ENCODE results near the gene PSMB5. TPM values are rescaled to one million over a fixed set of nuclear protein-coding genes. Genes with fewer than 3 reads are reported as not detected.

PSMB5 gene
- total and polyA plus RNA-seq, 12 donors: 55.4 to 377 (median 139) TPM

DNA sequence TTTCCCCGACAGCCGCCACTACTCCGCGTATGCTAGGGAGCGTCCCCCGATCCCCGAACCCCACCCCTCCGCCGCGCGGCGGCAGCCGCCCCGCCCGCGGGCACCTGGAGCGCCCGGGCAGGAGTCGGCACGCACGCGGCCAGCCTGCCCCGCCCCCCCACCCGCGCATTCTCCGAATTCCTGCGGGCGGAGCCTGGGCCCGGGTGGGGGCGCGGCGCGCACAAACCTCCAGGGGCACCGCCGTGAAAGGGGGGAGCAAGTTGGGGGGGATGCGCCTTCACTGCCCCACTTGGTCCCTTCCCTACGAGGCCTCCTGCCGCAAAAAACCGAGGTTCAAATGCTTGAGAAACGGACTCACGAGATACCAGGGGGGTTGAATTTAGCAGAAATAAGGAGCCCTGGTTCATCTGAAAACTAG lies 54.0 kb downstream of the PSMB5 start:
- WGBS, 4 donors: 0 to 2% (median 1%) methylated on average over 3 to 41 of the region's 41 CpGs
- H3K4me1 ChIP-seq (replicated peaks in 1 of 2): peaks cover 13 to 24% of the 10 kb centered on the region in 2 donors
- TF ChIP-seq POLR2A (IDR thresholded peaks at IDR 0.05): peak in 1 of 2 donors; percentile 10
- TF ChIP-seq, protein P1, sequence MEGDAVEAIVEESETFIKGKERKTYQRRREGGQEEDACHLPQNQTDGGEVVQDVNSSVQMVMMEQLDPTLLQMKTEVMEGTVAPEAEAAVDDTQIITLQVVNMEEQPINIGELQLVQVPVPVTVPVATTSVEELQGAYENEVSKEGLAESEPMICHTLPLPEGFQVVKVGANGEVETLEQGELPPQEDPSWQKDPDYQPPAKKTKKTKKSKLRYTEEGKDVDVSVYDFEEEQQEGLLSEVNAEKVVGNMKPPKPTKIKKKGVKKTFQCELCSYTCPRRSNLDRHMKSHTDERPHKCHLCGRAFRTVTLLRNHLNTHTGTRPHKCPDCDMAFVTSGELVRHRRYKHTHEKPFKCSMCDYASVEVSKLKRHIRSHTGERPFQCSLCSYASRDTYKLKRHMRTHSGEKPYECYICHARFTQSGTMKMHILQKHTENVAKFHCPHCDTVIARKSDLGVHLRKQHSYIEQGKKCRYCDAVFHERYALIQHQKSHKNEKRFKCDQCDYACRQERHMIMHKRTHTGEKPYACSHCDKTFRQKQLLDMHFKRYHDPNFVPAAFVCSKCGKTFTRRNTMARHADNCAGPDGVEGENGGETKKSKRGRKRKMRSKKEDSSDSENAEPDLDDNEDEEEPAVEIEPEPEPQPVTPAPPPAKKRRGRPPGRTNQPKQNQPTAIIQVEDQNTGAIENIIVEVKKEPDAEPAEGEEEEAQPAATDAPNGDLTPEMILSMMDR (IDR thresholded peaks at IDR 0.05): no peak
- H3K9me3 ChIP-seq (replicated peaks in 1 of 3): no peaks in the 10 kb centered on the region
- H3K36me3 ChIP-seq (replicated peaks in 1 of 2): no peaks in the 10 kb centered on the region
- DNase-seq: peak in 6 of 7 donors; percentile 15 to 62 (median 30)
- H3K4me3 ChIP-seq: peak overlapping the region in 2 of 4 donors; percentile 58 to 92
- no peaks in the 10 kb centered on the region for H3K27me3 ChIP-seq
- intact Hi-C loops (cut with DNase I): loop anchor here in 1 of 2 donors (10.0 kb wide), 1 partner anchor 46 kb away; no protein-coding TSS in a partner anchor
- H3K27ac ChIP-seq: peak overlapping the region in 4 of 5 donors; percentile 0 to 90 (median 57)

DNA sequence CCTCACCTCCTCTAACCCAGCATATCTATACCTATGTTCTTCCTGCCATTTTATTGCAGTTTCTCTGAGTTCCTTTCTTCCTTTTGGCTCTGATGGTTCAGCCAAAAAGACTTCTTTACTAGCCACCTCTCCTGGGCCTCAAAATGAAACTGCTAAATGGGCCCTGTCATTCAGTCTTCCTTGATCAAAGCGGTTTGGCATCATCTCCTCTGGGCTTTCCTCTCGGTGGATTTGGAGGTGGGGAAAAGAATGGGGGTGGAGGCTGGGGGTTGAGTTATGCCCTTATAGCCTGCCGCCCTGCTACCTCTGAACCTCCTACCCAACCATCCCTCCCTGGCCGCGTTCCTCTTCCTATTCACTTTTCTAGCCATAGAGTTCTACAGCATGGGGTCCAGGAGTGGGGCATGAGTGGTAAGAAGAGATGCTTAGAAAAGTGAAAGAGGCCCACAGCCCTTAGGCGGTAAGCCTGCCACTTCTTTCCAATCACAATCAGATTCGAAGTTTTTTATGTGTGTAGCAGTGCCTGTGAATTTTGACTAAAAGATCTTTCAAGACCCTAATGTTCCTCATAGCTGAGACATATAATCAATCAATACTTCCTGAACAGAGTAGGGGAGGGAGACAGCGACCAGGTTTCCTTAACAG lies 54.8 kb downstream of the PSMB5 start:
- DNase-seq: no peak
- TF ChIP-seq, protein P1 (IDR thresholded peaks at IDR 0.05): no peak
- TF ChIP-seq POLR2A (IDR thresholded peaks at IDR 0.05): no peak
- H3K36me3 ChIP-seq (replicated peaks in 1 of 2): no peaks in the 10 kb centered on the region
- no peaks in the 10 kb centered on the region for H3K27me3 ChIP-seq
- peaks cover 13 to 24% of the 10 kb centered on the region in 2 donors for H3K4me1 ChIP-seq (replicated peaks in 1 of 2)
- intact Hi-C loops (cut with DNase I): loop anchor here in 1 of 2 donors (10.0 kb wide), 1 partner anchor 45 kb away; no protein-coding TSS in a partner anchor
- H3K9me3 ChIP-seq (replicated peaks in 1 of 3): no peaks in the 10 kb centered on the region
- WGBS, 4 donors: 63 to 67% (median 64%) methylated on average over 8 of the region's 8 CpGs
- peak overlapping the region in 4 of 5 donors; percentile 38 to 90 (median 57) for H3K27ac ChIP-seq
- peak overlapping the region in 1 of 4 donors; percentile 92 for H3K4me3 ChIP-seq

DNA sequence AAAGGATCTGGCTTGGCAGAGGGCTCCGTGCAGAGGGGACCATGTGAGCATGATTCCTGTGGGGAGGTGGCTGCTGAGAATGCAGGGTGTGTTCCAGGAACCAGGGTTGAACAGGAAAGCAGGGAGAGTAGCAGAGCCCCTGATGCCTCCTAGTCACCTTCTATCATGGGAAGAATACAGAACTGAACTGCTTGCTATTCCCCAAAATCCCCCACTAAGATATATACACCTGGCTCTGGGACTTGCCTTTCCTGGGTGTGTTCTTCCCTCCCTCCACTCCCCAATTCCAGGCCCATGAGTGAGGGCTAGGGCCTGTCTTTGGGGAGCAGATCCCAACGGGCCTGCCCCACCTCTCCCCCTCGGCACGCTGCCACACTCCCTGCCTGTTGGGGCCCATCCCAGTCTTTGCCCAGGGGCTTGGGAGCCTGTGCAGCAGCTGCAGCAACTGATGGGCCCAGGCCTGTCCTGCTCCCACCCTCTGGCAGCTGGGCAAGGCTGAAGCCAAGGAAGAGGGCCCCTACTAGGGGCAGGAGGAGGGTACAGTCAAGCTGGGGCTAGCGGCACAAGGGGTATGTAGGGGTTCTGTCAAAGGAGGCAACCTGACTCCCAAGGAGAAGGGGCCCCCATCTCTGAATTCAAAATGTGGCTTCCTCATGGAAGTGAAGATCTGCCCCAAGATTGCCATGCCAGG lies 55.6 kb downstream of the PSMB5 start:
- WGBS, 4 donors: 77 to 83% (median 80%) methylated on average over 4 to 5 of the region's 5 CpGs
- H3K4me1 ChIP-seq (replicated peaks in 1 of 2): peaks cover 13 to 24% of the 10 kb centered on the region in 2 donors

DNA sequence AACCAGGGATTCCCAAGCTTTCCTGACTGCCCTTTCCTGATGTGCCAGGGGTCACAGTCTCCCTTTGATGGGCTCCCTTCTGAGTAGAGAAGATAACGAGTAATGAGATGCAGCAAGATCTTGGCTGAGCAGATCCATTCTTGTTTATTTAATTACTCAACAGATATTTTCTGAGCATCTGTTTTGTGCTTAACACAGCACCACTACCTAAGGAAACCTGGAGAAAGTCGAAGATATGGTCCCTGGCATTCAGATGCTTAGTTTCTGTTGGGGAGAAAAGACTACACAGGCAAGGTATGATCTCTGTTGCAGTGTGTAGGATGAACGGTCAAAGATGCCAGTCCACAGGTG lies 56.2 kb downstream of the PSMB5 start:
- H3K27me3 ChIP-seq: no peaks in the 10 kb centered on the region
- WGBS, 4 donors: 75 to 87% (median 80%) methylated on average over 3 of the region's 3 CpGs
- H3K9me3 ChIP-seq (replicated peaks in 1 of 3): no peaks in the 10 kb centered on the region
- H3K4me3 ChIP-seq: no peak overlapping the region
- no peak for TF ChIP-seq POLR2A (IDR thresholded peaks at IDR 0.05)
- TF ChIP-seq, protein P1 (IDR thresholded peaks at IDR 0.05): no peak
- peaks cover 13 to 22% of the 10 kb centered on the region in 2 donors for H3K4me1 ChIP-seq (replicated peaks in 1 of 2)
- intact Hi-C loops (cut with DNase I): no loop called here
- DNase-seq: no peak
- H3K36me3 ChIP-seq (replicated peaks in 1 of 2): no peaks in the 10 kb centered on the region
- H3K27ac ChIP-seq: peak overlapping the region in 2 of 5 donors; percentile 33 to 90

More for the DNA sequence above, 55.6 kb downstream of the PSMB5 start:
- Histone ChIP-seq H3K4me3 (no peak overlapping the region), H3K9me3 (replicated peaks in 1 of 3) (no peaks in the 10 kb centered on the region), H3K27me3 (no peaks in the 10 kb centered on the region), H3K27ac (peak overlapping the region in 1 of 5 donors; percentile 90), H3K36me3 (replicated peaks in 1 of 2) (no peaks in the 10 kb centered on the region)
- TF ChIP-seq, protein P1 (IDR thresholded peaks at IDR 0.05): no peak
- no peak for TF ChIP-seq POLR2A (IDR thresholded peaks at IDR 0.05)
- intact Hi-C loops (cut with DNase I): no loop called here
- no peak for DNase-seq

All from adrenal gland (tissue), 12 donors.